AG09309 (cell line): ENCODE data around the gene ABCA8.

Experiments
- DNase-seq: peaks from one replicate; pipeline ENCODE4 v3.0.0-alpha.2; 2010; ENCODE audit warnings: low read depth
- H3K4me3 ChIP-seq: 2 replicates; pipeline ENCODE4 v1.5.1; 2011; ENCODE audit warnings: mild to moderate bottlenecking, low read depth, low read length, moderate library complexity; ENCODE audit not compliant: control insufficient read depth
- CTCF ChIP-seq: IDR thresholded peaks from 2 replicates; pipeline ENCODE4 v1.5.1; 2011; ENCODE audit warnings: mild to moderate bottlenecking, low read depth, low read length, inconsistent platforms; ENCODE audit not compliant: insufficient read depth, control insufficient read depth; ENCODE audit errors: missing control alignments

ABCA8 gene

GRCh38 chr17:68868708-68869107 lies 86.5 kb downstream of the ABCA8 start:
- DNase-seq, result no peak
- TF ChIP-seq CTCF, result no peak
- no peak overlapping the region for H3K4me3 ChIP-seq

- no peak for DNase-seq
- TF ChIP-seq CTCF, result no peak
Observed at GRCh38 chr17:68867759-68868516, 87.3 kb downstream of the ABCA8 start.

GRCh38 chr17:68865584-68865983 lies 89.6 kb downstream of the ABCA8 start:
- TF ChIP-seq CTCF, result no peak
- H3K4me3 ChIP-seq, result no peak overlapping the region
- DNase-seq, result no peak

More at GRCh38 chr17:68867759-68868516, 87.3 kb downstream of the ABCA8 start:
- H3K4me3 ChIP-seq, result no peak overlapping the region

DNA sequence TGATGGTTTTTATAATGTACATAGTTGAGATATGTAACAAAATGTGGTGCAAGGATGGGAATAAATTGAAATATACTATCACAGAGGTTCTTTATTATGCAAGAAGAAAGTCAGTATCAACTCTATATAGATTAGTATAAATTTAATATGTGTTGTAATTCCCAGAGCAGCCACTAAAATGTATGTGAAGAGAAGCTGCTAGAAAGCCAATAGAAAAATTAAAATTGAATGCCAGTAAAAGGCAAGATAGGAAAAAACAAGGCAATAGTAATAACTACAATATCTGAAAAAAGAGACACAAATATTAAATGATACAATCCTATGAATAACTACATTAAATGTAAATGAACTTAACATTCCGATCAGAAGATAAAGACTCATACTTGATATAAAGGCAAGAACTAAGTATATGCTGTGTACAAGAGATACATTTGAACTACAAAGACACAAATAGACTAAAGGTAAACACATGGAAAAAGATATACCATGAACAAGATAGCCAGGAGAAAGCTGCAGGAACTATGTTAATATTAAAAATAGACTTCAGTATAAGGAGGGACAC lies 92.0 kb downstream of the ABCA8 start:
- no peak overlapping the region for H3K4me3 ChIP-seq
- no peak for DNase-seq

DNA sequence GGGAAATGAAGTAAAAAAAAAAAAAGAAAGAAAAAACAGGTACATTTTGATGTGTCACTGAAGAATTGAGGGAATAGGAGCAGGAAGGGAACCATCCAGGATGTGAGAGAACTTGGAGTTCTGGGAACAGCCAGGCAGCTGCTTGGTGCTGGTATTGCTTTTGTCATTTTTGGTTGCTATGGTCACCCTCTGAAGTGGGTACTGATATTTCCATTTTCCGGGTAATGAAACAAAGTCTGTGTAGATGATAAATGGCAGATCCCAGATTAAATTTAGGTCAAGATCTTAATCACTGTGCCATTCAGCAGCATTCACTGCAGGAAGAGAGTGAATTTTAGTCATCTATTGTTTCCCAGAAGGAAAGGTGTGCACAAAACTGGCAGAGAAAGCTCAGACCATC lies 93.6 kb downstream of the ABCA8 start:
- H3K4me3 ChIP-seq, result no peak overlapping the region
- no peak for TF ChIP-seq CTCF
- DNase-seq, result no peak

More for the DNA sequence above, 92.0 kb downstream of the ABCA8 start:
- TF ChIP-seq CTCF, result no peak

DNA sequence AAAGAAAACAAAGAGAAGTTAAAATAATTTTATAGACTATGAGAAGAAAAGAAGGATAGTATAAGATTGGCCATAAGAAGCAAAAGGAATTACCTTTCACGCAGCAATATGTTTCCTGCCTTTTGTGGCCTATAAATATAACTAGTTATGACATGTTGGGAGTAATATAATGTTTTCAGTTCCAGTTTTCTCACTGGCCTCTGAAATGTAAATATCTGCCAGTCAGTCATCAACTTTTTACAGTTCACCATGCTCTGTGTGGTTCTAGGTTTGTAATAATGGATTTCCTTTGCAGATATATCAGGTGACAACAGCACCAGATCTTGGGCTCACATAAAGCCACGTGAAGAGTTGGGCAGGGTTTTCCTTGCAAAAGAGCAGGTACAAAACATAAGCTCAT lies 94.3 kb downstream of the ABCA8 start:
- no peak overlapping the region for H3K4me3 ChIP-seq
- no peak for DNase-seq
- TF ChIP-seq CTCF, result no peak
